ENCODE results near the gene SARS1. TPM values are rescaled to one million over a fixed set of nuclear protein-coding genes. Genes with fewer than 3 reads are reported as not detected.
"Not testable (repeated sequence)": the region's sequence is repeated elsewhere in the genome, so short reads cannot be mapped to it uniquely, and the experiment has no call there.

SARS1 gene
- total and polyA plus RNA-seq, 9 donors: 83.7 to 317 (median 119) TPM

DNA sequence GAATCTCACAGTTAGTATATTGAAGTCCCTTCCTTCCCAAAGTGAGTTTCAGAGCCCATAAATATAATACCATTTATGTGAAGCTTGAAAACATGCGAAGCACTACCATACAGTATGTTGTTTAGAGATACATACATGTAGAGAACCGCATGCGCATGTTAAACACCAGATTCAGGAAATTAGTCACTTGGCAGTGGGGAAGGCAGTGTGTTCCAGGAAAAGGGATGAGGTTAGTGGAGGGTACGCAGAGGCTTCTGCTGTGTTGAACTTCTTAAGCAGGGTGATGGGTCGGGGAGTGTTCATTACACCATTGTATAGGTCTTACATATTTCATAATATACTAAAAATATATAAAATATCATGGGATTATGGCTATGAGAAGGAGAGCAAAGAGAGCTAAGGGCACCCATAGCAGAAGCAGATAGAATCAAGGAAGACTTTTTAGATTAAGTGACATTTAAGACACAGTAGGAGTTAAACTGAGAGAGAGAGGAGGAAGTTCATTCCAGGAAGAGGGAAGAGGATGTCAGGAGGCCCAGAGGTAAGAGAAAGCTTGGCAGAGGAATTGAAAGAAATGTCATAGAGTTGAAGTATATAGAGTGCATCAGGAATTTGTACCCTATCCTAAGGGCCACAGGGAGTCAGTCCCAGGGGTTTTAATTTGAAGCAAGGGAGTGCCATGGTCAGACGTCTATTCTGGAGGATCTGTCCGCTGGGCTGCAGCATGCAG is 43.5 kb upstream of the SARS1 start:
- Histone ChIP-seq H3K9me3 (no peaks in the 10 kb centered on the region), H3K4me1 (ENCODE audit: insufficient read depth) (no peaks in the 10 kb centered on the region), H3K27ac (no peak overlapping the region), H3K4me3 (no peak overlapping the region), H3K27me3 (no peaks in the 10 kb centered on the region), H3K36me3 (no peaks in the 10 kb centered on the region)
- 77 to 86% (median 85%) methylated on average over 7 of the region's 7 CpGs for WGBS, 3 donors
- DNase-seq: no peak
- TF ChIP-seq, protein P1, sequence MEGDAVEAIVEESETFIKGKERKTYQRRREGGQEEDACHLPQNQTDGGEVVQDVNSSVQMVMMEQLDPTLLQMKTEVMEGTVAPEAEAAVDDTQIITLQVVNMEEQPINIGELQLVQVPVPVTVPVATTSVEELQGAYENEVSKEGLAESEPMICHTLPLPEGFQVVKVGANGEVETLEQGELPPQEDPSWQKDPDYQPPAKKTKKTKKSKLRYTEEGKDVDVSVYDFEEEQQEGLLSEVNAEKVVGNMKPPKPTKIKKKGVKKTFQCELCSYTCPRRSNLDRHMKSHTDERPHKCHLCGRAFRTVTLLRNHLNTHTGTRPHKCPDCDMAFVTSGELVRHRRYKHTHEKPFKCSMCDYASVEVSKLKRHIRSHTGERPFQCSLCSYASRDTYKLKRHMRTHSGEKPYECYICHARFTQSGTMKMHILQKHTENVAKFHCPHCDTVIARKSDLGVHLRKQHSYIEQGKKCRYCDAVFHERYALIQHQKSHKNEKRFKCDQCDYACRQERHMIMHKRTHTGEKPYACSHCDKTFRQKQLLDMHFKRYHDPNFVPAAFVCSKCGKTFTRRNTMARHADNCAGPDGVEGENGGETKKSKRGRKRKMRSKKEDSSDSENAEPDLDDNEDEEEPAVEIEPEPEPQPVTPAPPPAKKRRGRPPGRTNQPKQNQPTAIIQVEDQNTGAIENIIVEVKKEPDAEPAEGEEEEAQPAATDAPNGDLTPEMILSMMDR (IDR thresholded peaks at IDR 0.05): no peak
- TF ChIP-seq EP300 (IDR thresholded peaks at IDR 0.05): no peak
- TF ChIP-seq POLR2A (IDR thresholded peaks at IDR 0.05): no peak
- intact Hi-C loops (cut with DNase I): no loop called here

DNA sequence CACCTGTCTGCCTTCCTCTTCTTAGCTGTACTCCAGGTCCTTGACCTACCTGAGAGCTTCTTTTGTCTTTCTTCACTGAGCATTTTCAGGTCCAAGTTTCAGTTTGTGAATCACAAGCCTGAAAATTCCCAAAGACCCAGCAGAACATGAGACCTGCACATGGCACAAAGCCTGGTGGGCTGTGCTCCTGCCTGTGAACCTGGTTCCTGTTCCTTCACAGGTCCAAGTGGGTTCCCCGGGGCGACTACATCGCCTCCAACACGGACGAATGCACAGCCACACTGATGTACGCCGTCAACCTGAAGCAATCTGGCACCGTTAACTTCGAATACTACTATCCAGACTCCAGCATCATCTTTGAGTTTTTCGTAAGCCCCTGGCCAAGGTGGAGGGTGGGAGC is 42.1 kb upstream of the SARS1 start:
- no peak for DNase-seq
- intact Hi-C loops (cut with DNase I): no loop called here
- Histone ChIP-seq H3K27me3 (no peaks in the 10 kb centered on the region), H3K36me3 (no peaks in the 10 kb centered on the region), H3K9me3 (no peaks in the 10 kb centered on the region), H3K4me3 (no peak overlapping the region), H3K4me1 (ENCODE audit: insufficient read depth) (no peaks in the 10 kb centered on the region), H3K27ac (no peak overlapping the region)
- TF ChIP-seq POLR2A (IDR thresholded peaks at IDR 0.05): no peak
- TF ChIP-seq, protein P1 (IDR thresholded peaks at IDR 0.05): no peak
- no peak for TF ChIP-seq EP300 (IDR thresholded peaks at IDR 0.05)
- 90 to 94% (median 91%) methylated on average over 10 of the region's 10 CpGs for WGBS, 3 donors

DNA sequence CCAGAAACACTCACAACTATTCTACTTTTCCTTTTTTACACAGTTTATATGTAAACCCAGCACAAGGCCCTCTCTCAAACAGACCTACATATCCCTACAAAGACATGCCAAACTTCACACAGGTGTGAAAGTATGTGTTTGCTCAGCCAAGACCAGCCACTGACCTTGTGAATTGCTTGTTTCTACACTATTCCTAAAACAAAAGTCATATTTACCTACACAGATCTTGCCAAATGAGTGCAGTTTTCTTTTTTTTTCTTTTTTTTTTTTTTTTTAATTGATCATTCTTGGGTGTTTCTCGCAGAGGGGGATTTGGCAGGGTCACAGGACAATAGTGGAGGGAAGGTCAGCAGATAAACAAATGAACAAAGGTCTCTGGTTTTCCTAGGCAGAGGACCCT is 37.4 kb upstream of the SARS1 start:
- intact Hi-C loops (cut with DNase I); H3K9me3 ChIP-seq; H3K27ac ChIP-seq; DNase-seq; H3K4me1 ChIP-seq (ENCODE audit: insufficient read depth); H3K27me3 ChIP-seq; H3K36me3 ChIP-seq; H3K4me3 ChIP-seq: not testable (repeated sequence)
- WGBS, 3 donors: 80 to 89% methylated on average over 1 of the region's 1 CpG; no CpG with 5 or more reads in 1 of the 3 donors

DNA sequence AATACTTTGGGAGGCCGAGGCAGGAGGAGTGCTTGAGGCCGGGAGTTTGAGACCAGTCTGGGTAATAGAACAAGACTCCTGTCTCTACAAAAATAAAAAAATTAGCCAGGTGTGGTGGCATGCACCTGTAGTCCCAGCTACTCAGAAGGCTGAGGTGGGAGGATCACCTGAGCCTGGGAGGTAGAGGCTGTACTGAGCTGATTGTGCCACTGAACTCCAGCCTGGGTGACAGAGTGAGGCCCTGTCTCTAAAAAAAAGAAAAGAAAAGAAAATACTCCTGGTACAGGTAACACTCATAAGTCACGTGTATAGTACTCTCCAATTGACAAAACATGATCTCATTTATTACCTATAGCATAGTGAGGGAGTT is 33.0 kb upstream of the SARS1 start:
- H3K4me3 ChIP-seq; H3K27me3 ChIP-seq; intact Hi-C loops (cut with DNase I); H3K4me1 ChIP-seq (ENCODE audit: insufficient read depth); H3K27ac ChIP-seq; DNase-seq; H3K36me3 ChIP-seq; H3K9me3 ChIP-seq: not testable (repeated sequence)
- WGBS, 3 donors: 77 to 87% (median 78%) methylated on average over 3 of the region's 3 CpGs

DNA sequence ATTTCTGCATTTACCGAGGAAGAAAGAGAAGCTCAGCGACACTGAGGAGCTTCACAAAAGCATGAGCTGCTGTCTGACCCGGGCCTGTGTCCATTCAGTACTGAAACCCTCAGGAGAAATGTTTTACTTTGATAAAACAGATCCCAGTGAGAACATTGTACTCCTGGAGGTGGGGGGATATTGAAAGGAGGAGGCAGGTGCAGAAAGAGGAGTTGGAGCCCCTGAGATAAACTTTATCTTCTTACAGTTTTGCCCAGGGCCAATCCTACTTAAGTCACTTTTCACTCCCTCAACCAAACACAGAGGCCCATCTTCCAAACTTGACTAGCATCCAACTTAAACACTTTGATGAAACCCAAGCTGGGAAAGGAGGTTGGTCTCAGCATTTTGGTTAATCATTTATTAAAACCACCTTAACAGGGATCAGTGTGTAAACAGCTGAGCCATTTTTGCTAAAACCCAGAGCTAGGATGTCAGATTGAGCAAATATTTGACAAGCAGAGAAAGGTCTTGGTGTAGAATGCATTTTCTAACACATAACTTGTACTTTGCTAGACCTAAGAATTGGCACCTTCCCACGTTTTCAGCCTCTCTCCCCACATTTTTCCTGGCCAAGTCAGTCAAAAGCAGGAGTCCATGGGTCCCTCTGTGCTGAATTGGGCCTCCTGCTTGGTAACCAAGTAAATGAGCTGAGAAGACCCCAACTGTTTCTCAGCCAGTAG is 32.5 kb upstream of the SARS1 start:
- DNase-seq: no peak
- Histone ChIP-seq H3K27me3 (no peaks in the 10 kb centered on the region), H3K36me3 (no peaks in the 10 kb centered on the region), H3K4me1 (ENCODE audit: insufficient read depth) (no peaks in the 10 kb centered on the region), H3K9me3 (no peaks in the 10 kb centered on the region), H3K27ac (no peak overlapping the region), H3K4me3 (no peak overlapping the region)
- intact Hi-C loops (cut with DNase I): no loop called here
- 16 to 26% (median 18%) methylated on average over 4 of the region's 4 CpGs for WGBS, 3 donors
- TF ChIP-seq POLR2A (IDR thresholded peaks at IDR 0.05) (no peak), EP300 (IDR thresholded peaks at IDR 0.05) (no peak)
- TF ChIP-seq, protein P1 (IDR thresholded peaks at IDR 0.05): no peak
